Measurements from ENCODE around the gene FAM227B.

DNA sequence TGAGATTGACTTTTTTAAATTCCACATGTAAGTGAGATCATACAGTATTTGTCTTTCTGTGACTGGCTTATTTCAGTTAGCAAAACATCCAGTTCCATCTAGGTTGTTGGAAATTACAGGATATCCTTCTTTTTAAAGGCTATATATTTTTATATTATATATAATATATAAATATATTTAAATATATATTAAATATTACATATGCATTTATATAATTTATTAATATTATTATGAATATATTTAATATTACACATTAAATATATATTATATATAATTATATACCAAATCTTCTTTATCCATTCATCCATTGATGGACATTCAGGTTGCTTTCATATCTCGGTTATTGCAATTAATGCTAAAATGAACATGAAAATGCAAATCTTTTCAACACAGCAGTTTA is 49.9 kb downstream of the FAM227B start:
- TF ChIP-seq, protein P1, sequence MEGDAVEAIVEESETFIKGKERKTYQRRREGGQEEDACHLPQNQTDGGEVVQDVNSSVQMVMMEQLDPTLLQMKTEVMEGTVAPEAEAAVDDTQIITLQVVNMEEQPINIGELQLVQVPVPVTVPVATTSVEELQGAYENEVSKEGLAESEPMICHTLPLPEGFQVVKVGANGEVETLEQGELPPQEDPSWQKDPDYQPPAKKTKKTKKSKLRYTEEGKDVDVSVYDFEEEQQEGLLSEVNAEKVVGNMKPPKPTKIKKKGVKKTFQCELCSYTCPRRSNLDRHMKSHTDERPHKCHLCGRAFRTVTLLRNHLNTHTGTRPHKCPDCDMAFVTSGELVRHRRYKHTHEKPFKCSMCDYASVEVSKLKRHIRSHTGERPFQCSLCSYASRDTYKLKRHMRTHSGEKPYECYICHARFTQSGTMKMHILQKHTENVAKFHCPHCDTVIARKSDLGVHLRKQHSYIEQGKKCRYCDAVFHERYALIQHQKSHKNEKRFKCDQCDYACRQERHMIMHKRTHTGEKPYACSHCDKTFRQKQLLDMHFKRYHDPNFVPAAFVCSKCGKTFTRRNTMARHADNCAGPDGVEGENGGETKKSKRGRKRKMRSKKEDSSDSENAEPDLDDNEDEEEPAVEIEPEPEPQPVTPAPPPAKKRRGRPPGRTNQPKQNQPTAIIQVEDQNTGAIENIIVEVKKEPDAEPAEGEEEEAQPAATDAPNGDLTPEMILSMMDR (CRISPR knock-in tag; IDR thresholded peaks at IDR 0.05): no peak
- TF ChIP-seq, protein P2, sequence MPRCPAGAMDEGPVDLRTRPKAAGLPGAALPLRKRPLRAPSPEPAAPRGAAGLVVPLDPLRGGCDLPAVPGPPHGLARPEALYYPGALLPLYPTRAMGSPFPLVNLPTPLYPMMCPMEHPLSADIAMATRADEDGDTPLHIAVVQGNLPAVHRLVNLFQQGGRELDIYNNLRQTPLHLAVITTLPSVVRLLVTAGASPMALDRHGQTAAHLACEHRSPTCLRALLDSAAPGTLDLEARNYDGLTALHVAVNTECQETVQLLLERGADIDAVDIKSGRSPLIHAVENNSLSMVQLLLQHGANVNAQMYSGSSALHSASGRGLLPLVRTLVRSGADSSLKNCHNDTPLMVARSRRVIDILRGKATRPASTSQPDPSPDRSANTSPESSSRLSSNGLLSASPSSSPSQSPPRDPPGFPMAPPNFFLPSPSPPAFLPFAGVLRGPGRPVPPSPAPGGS (CRISPR knock-in tag; IDR thresholded peaks at IDR 0.05): no peak
- TF ChIP-seq, protein P3, sequence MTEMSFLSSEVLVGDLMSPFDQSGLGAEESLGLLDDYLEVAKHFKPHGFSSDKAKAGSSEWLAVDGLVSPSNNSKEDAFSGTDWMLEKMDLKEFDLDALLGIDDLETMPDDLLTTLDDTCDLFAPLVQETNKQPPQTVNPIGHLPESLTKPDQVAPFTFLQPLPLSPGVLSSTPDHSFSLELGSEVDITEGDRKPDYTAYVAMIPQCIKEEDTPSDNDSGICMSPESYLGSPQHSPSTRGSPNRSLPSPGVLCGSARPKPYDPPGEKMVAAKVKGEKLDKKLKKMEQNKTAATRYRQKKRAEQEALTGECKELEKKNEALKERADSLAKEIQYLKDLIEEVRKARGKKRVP (CRISPR knock-in tag; IDR thresholded peaks at IDR 0.05): no peak
- TF ChIP-seq ZNF282 (IDR thresholded peaks at IDR 0.05; ENCODE audit: partially characterized antibody) (no peak), SP1 (IDR thresholded peaks at IDR 0.05) (no peak), SP1 (CRISPR knock-in tag; IDR thresholded peaks at IDR 0.05) (no peak)
- TF ChIP-seq, protein P4, sequence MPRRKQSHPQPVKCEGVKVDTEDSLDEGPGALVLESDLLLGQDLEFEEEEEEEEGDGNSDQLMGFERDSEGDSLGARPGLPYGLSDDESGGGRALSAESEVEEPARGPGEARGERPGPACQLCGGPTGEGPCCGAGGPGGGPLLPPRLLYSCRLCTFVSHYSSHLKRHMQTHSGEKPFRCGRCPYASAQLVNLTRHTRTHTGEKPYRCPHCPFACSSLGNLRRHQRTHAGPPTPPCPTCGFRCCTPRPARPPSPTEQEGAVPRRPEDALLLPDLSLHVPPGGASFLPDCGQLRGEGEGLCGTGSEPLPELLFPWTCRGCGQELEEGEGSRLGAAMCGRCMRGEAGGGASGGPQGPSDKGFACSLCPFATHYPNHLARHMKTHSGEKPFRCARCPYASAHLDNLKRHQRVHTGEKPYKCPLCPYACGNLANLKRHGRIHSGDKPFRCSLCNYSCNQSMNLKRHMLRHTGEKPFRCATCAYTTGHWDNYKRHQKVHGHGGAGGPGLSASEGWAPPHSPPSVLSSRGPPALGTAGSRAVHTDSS (CRISPR knock-in tag; conservative IDR thresholded peaks at IDR 0.05): no peak

Data from HepG2 (cell line).